ENCODE results near the gene CNPY1. TPM values are rescaled to one million over a fixed set of nuclear protein-coding genes. Genes with fewer than 3 reads are reported as not detected.

Gene CNPY1
- total RNA-seq, 2 experiments from 2014 or later, result not detected

- intact Hi-C loops (cut with DNase I, micrococcal nuclease), result no loop called here
- Histone ChIP-seq H3K36me3 (ENCODE audit: insufficient read depth, low read length) (no peaks in the 10 kb centered on the region), H3K4me3 (ENCODE audit: low read length) (no peak overlapping the region), H3K4me1 (ENCODE audit: insufficient read depth, low read length) (no peaks in the 10 kb centered on the region), H3K27ac (ENCODE audit: low read depth in 1 of 2, low read length in 2 of 2) (no peak overlapping the region), H3K27me3 (ENCODE audit: control insufficient read depth in 1 of 2, insufficient read depth in 2 of 2, low read length in 2 of 2) (peaks cover 4 to 8% of the 10 kb centered on the region in 2 experiments), H3K9me3 (ENCODE audit: control insufficient read depth in 1 of 2, insufficient read depth in 1 of 2, low read length in 2 of 2) (peaks cover 0 to 10% of the 10 kb centered on the region in 2 experiments)
- DNase-seq, result no peak
- H3K27me3 Mint-ChIP-seq, result peaks cover 11% of the 10 kb centered on the region
- no peaks in the 10 kb centered on the region for H3K4me1 Mint-ChIP-seq (ENCODE audit: low read depth)
- H3K27ac Mint-ChIP-seq, result no peak overlapping the region
- ChIA-PET CTCF (no interaction called here), POLR2A (no interaction called here)
- ATAC-seq (ENCODE audit: poor library complexity), result no peak
- no peaks in the 10 kb centered on the region for H3K36me3 Mint-ChIP-seq (ENCODE audit: low read depth)
- TF ChIP-seq CTCF (IDR thresholded peaks at IDR 0.05), result no peak
- no peaks in the 10 kb centered on the region for H3K9me3 Mint-ChIP-seq
- H3K4me3 Mint-ChIP-seq, result no peak overlapping the region
Observed at GRCh38 chr7:155557778-155558177, 11.4 kb upstream of the CNPY1 start.

GRCh38 chr7:155556763-155557162 lies 10.4 kb upstream of the CNPY1 start:
- no peak for TF ChIP-seq CTCF (IDR thresholded peaks at IDR 0.05)
- Mint-ChIP-seq H3K4me3 (no peak overlapping the region), H3K27ac (no peak overlapping the region), H3K4me1 (ENCODE audit: low read depth) (no peaks in the 10 kb centered on the region), H3K9me3 (no peaks in the 10 kb centered on the region), H3K36me3 (ENCODE audit: low read depth) (no peaks in the 10 kb centered on the region), H3K27me3 (peaks cover 11% of the 10 kb centered on the region)
- no peak for ATAC-seq (ENCODE audit: poor library complexity)
- intact Hi-C loops (cut with DNase I, micrococcal nuclease), result no loop called here
- no peak for DNase-seq
- CTCF ChIA-PET, result no interaction called here
- no peaks in the 10 kb centered on the region for H3K36me3 ChIP-seq (ENCODE audit: insufficient read depth, low read length)
- H3K27me3 ChIP-seq (ENCODE audit: control insufficient read depth in 1 of 2, insufficient read depth in 2 of 2, low read length in 2 of 2), result peaks cover 4 to 8% of the 10 kb centered on the region in 2 experiments
- POLR2A ChIA-PET, result no interaction called here
- no peak overlapping the region for H3K4me3 ChIP-seq (ENCODE audit: low read length)
- H3K4me1 ChIP-seq (ENCODE audit: insufficient read depth, low read length), result no peaks in the 10 kb centered on the region
- H3K27ac ChIP-seq (ENCODE audit: low read depth in 1 of 2, low read length in 2 of 2), result no peak overlapping the region
- peaks cover 0 to 13% of the 10 kb centered on the region in 2 experiments for H3K9me3 ChIP-seq (ENCODE audit: control insufficient read depth in 1 of 2, insufficient read depth in 1 of 2, low read length in 2 of 2)

- POLR2A ChIA-PET, result no interaction called here
Observed at GRCh38 chr7:155555116-155555695, 8.8 kb upstream of the CNPY1 start.

More at GRCh38 chr7:155555116-155555695, 8.8 kb upstream of the CNPY1 start:
- H3K27ac Mint-ChIP-seq, result no peak overlapping the region
- H3K4me1 Mint-ChIP-seq (ENCODE audit: low read depth), result no peaks in the 10 kb centered on the region
- H3K36me3 Mint-ChIP-seq (ENCODE audit: low read depth), result no peaks in the 10 kb centered on the region
- no peak for TF ChIP-seq CTCF (IDR thresholded peaks at IDR 0.05)
- no peak overlapping the region for H3K4me3 Mint-ChIP-seq
- no peak for DNase-seq
- Histone ChIP-seq H3K4me3 (ENCODE audit: low read length) (no peak overlapping the region), H3K9me3 (ENCODE audit: control insufficient read depth in 1 of 2, insufficient read depth in 1 of 2, low read length in 2 of 2) (peaks cover 0 to 16% of the 10 kb centered on the region in 2 experiments), H3K27ac (ENCODE audit: low read depth in 1 of 2, low read length in 2 of 2) (no peak overlapping the region), H3K27me3 (ENCODE audit: control insufficient read depth in 1 of 2, insufficient read depth in 2 of 2, low read length in 2 of 2) (peaks cover 4 to 8% of the 10 kb centered on the region in 2 experiments), H3K36me3 (ENCODE audit: insufficient read depth, low read length) (no peaks in the 10 kb centered on the region), H3K4me1 (ENCODE audit: insufficient read depth, low read length) (no peaks in the 10 kb centered on the region)
- ATAC-seq (ENCODE audit: poor library complexity), result no peak
- H3K27me3 Mint-ChIP-seq, result peaks cover 5% of the 10 kb centered on the region
- H3K9me3 Mint-ChIP-seq, result no peaks in the 10 kb centered on the region
- intact Hi-C loops (cut with DNase I, micrococcal nuclease), result no loop called here
- CTCF ChIA-PET, result no interaction called here

All from CD4-positive, alpha-beta T cell (primary cell).